HepG2 (cell line): Measurements from ENCODE around the gene COL10A1. TPM values are rescaled to one million over a fixed set of nuclear protein-coding genes. Genes with fewer than 3 reads are reported as not detected.
A peak's percentile ranks its signal among the peaks of the same experiment; 100 is the strongest.

Source experiments
- EED ChIP-seq: sonication (generic); formaldehyde crosslinking; IDR thresholded peaks from 2 replicates; pipeline ENCODE4 v1.5.0; 2020; ENCODE audit warnings: mild to moderate bottlenecking, missing genetic modification reagents
- GATAD1 ChIP-seq: IDR thresholded peaks from 2 replicates; pipeline ENCODE4 v1.6.1; 2016; ENCODE audit warnings: missing genetic modification reagents, missing compliant biosample characterization
- HDAC2 ChIP-seq: sonication (generic); formaldehyde crosslinking; IDR thresholded peaks from 2 replicates; pipeline ENCODE4 v1.4.0; 2020; ENCODE audit warnings: missing genetic modification reagents
- MIER2 ChIP-seq: IDR thresholded peaks from 2 replicates; pipeline ENCODE4 v1.6.1; 2016; ENCODE audit warnings: missing biosample characterization, missing genetic modification reagents
- PHF5A ChIP-seq: IDR thresholded peaks from one replicate; pipeline ENCODE4 v1.6.1; 2018; ENCODE audit warnings: low read depth, missing genetic modification reagents; ENCODE audit not compliant: unreplicated experiment
- POLR2AphosphoS2 ChIP-seq: IDR thresholded peaks from 2 replicates; pipeline ENCODE4 v1.6.1; 2011; ENCODE audit warnings: low read depth, low read length, improper control_type of control experiment
- POLR2G ChIP-seq: fragments of 200-400 bp; formaldehyde crosslinking; IDR thresholded peaks from 2 replicates; pipeline ENCODE4 v1.6.1; 2018; ENCODE audit warnings: mild to moderate bottlenecking, low read depth, low read length, moderate library complexity
- SALL2 ChIP-seq: sonication (generic); formaldehyde crosslinking; IDR thresholded peaks from 2 replicates; pipeline ENCODE4 v1.8.1; 2023; ENCODE audit warnings: mild to moderate bottlenecking, missing genetic modification reagents, inconsistent platforms
- SP4 ChIP-seq: sonication (generic); formaldehyde crosslinking; IDR thresholded peaks from 2 replicates; pipeline ENCODE4 v1.8.1; 2023; ENCODE audit warnings: mild to moderate bottlenecking, missing genetic modification reagents
- WIZ ChIP-seq: sonication (generic); formaldehyde crosslinking; IDR thresholded peaks from 2 replicates; pipeline ENCODE4 v1.5.1; 2020; ENCODE audit warnings: mild to moderate bottlenecking, missing genetic modification reagents
- ZNF232 ChIP-seq: sonication (generic); formaldehyde crosslinking; IDR thresholded peaks from 2 replicates; pipeline ENCODE4 v1.4.0; 2020; ENCODE audit warnings: missing genetic modification reagents, borderline replicate concordance
- ZNF253 ChIP-seq: sonication (generic); formaldehyde crosslinking; IDR thresholded peaks from 2 replicates; pipeline ENCODE4 v1.8.0; 2022; ENCODE audit warnings: mild to moderate bottlenecking, missing genetic modification reagents, borderline replicate concordance
- ZNF678 ChIP-seq: sonication (generic); formaldehyde crosslinking; IDR thresholded peaks from 2 replicates; pipeline ENCODE4 v1.4.0; 2020; ENCODE audit warnings: mild to moderate bottlenecking, missing genetic modification reagents
- polyA plus RNA-seq, 8 experiments: library from polyadenylated mRNA; depleted of rRNA in 3 of 8; stranded (reverse) in 7 of 8; unstranded in 1 of 8; fragments of >200 nt; fragmentation: Illumina TruSeq in 4 of 8; extraction: Trizol in 4 of 8; gene quantifications; 2 replicates each; pipeline versions ENCODE4 v1.2.1 to v1.2.3, GENCODE V29; 2011 to 2016; ENCODE audit warnings: low read depth in 4 of 8, missing spikeins in 1 of 8, mixed read lengths in 1 of 8; ENCODE audit not compliant: insufficient read depth in 1 of 8
- total RNA-seq, 5 experiments: library from RNA; depleted of rRNA; stranded (reverse); fragments of >200 nt; fragmentation: Illumina TruSeq; extraction: Trizol; gene quantifications; 2 replicates each; pipeline ENCODE4 v1.2.3, GENCODE V29; 2016; ENCODE audit warnings: low read depth in 1 of 5
- TF ChIP-seq, protein P1 (sequence below): sonication (generic); formaldehyde crosslinking; IDR thresholded peaks from 2 replicates; pipeline ENCODE4 v1.4.0; 2020; ENCODE audit warnings: missing genetic modification reagents
- TF ChIP-seq, protein P2 (sequence below): sonication (generic); formaldehyde crosslinking; IDR thresholded peaks from 2 replicates; pipeline ENCODE4 v1.5.0; 2020; ENCODE audit warnings: missing genetic modification reagents
- TF ChIP-seq, protein P3 (sequence below): sonication (generic); formaldehyde crosslinking; IDR thresholded peaks from 2 replicates; pipeline ENCODE4 v1.4.0; 2020; ENCODE audit warnings: mild to moderate bottlenecking, missing genetic modification reagents
- TF ChIP-seq, protein P4 (sequence below): sonication (generic); formaldehyde crosslinking; IDR thresholded peaks from 2 replicates; pipeline ENCODE4 v1.5.1; 2020; ENCODE audit warnings: mild to moderate bottlenecking, moderate library complexity, missing genetic modification reagents
- TF ChIP-seq, protein P5 (sequence below): sonication (generic); formaldehyde crosslinking; IDR thresholded peaks from 2 replicates; pipeline ENCODE4 v1.8.0; 2022; ENCODE audit warnings: mild to moderate bottlenecking, missing genetic modification reagents, borderline replicate concordance
- TF ChIP-seq, protein P6 (sequence below): sonication (generic); formaldehyde crosslinking; IDR thresholded peaks from 2 replicates; pipeline ENCODE4 v1.8.1; 2023; ENCODE audit warnings: mild to moderate bottlenecking, moderate library complexity, missing genetic modification reagents

COL10A1 gene
- total and polyA plus RNA-seq, 2 of the 13 experiments (the other 11 are each of a cell fraction or from before 2014, with no cell fraction given) = 0.07 TPM; not detected in 1

DNA sequence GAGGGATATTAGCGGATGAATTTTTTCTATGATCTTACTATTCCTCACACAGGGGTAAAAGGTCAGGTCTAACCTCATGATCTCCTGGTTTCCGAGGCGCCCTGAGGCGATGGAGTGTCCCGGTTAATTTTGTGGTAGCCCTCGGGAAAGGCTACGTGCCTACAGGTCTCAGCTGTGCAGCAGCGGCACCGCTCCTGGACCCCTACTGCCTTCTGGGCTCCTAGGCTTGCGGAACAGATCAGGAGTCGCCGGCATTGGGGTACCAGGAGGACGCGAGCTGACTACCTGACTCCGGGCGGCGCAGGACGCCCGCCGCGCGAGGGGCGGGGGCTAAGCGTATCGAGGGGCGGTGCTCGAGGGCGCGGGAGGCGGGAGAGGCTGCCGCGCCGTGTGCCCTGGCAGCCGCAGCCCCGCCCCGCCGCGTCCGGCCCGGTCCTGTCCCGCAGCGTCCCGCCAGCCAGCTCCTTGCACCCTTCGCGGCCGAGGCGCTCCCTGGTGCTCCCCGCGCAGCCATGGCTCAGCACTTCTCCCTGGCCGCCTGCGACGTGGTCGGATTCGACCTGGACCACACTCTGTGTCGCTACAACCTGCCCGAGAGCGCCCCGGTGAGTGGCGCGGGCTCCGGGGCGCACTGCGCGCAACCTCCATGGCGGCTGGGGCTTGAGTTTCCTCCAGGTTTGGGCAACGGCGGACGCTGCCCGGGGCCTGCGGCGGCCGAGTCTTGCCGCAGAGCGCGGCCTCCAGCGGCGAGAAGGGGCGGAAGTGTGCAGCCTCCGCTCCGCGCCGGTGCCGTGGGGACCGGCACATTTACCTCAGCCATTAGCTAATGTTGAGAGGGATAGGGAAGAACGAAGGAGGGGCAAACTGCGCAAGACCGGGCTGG lies 25.3 kb downstream of the COL10A1 start, which contains the start of gene NT5DC1 (continued):
- TF ChIP-seq, protein P1, sequence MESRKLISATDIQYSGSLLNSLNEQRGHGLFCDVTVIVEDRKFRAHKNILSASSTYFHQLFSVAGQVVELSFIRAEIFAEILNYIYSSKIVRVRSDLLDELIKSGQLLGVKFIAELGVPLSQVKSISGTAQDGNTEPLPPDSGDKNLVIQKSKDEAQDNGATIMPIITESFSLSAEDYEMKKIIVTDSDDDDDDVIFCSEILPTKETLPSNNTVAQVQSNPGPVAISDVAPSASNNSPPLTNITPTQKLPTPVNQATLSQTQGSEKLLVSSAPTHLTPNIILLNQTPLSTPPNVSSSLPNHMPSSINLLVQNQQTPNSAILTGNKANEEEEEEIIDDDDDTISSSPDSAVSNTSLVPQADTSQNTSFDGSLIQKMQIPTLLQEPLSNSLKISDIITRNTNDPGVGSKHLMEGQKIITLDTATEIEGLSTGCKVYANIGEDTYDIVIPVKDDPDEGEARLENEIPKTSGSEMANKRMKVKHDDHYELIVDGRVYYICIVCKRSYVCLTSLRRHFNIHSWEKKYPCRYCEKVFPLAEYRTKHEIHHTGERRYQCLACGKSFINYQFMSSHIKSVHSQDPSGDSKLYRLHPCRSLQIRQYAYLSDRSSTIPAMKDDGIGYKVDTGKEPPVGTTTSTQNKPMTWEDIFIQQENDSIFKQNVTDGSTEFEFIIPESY (CRISPR knock-in tag) = peak; percentile 53
- TF ChIP-seq MIER2 (no peak), PHF5A (no peak), POLR2AphosphoS2 (no peak), ZNF253 (CRISPR knock-in tag) (no peak), ZNF678 (CRISPR knock-in tag) (peak; percentile 75), WIZ (CRISPR knock-in tag) (no peak; the same call in 1 of the 2 replicates), ZNF232 (CRISPR knock-in tag) (peak; percentile 90), SP4 (CRISPR knock-in tag) (peak; percentile 91), GATAD1 (peak; percentile 52; the same call in 1 of the 2 replicates), SALL2 (peak; percentile 99), EED (CRISPR knock-in tag) (peak; percentile 97), POLR2G (peak; percentile 96), HDAC2 (CRISPR knock-in tag) (peak; percentile 68; the same call in 1 of the 2 replicates)
- TF ChIP-seq, protein P2, sequence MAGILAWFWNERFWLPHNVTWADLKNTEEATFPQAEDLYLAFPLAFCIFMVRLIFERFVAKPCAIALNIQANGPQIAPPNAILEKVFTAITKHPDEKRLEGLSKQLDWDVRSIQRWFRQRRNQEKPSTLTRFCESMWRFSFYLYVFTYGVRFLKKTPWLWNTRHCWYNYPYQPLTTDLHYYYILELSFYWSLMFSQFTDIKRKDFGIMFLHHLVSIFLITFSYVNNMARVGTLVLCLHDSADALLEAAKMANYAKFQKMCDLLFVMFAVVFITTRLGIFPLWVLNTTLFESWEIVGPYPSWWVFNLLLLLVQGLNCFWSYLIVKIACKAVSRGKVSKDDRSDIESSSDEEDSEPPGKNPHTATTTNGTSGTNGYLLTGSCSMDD (CRISPR knock-in tag) = no peak; the same call in 1 of the 2 replicates
- TF ChIP-seq, protein P3, sequence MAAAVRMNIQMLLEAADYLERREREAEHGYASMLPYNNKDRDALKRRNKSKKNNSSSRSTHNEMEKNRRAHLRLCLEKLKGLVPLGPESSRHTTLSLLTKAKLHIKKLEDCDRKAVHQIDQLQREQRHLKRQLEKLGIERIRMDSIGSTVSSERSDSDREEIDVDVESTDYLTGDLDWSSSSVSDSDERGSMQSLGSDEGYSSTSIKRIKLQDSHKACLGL (CRISPR knock-in tag) = peak; percentile 96
- TF ChIP-seq, protein P4, sequence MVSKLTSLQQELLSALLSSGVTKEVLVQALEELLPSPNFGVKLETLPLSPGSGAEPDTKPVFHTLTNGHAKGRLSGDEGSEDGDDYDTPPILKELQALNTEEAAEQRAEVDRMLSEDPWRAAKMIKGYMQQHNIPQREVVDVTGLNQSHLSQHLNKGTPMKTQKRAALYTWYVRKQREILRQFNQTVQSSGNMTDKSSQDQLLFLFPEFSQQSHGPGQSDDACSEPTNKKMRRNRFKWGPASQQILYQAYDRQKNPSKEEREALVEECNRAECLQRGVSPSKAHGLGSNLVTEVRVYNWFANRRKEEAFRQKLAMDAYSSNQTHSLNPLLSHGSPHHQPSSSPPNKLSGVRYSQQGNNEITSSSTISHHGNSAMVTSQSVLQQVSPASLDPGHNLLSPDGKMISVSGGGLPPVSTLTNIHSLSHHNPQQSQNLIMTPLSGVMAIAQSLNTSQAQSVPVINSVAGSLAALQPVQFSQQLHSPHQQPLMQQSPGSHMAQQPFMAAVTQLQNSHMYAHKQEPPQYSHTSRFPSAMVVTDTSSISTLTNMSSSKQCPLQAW (CRISPR knock-in tag) = peak; percentile 74
- TF ChIP-seq, protein P5, sequence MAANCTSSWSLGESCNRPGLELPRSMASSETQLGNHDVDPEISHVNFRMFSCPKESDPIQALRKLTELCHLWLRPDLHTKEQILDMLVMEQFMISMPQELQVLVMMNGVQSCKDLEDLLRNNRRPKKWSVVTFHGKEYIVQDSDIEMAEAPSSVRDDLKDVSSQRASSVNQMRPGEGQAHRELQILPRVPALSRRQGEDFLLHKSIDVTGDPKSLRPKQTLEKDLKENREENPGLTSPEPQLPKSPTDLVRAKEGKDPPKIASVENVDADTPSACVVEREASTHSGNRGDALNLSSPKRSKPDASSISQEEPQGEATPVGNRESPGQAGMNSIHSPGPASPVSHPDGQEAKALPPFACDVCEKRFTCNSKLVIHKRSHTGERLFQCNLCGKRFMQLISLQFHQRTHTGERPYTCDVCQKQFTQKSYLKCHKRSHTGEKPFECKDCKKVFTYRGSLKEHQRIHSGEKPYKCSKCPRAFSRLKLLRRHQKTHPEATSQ (CRISPR knock-in tag) = no peak
- TF ChIP-seq, protein P6, sequence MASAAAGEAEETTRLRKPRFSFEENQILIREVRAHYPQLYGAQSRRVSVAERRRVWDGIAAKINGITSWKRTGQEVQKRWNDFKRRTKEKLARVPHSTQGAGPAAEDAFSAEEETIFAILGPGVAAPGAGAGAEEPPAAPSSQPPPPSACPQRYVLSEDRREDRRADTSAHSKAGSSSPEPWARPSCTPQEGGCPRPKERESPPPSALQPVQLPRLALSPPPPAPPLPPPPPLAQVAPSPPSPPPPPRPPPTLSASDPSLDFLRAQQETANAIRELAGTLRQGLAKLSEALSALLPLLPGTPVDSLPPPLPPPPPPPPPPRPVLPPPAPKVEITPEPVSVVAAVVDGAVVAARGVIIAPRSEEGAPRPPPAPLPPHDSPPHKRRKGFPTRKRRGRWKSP = peak; percentile 87
